Common myeloid progenitor, CD34-positive (primary cell): ENCODE measurements around the gene GRID1.

Experiments
- CTCF ChIA-PET: fragments of 350-600 bp; sonication (Branson Sonifier 250); formaldehyde crosslinking; loops from one replicate; lab custom pipeline; 2021; ENCODE audit warnings: antibody characterized with exemption; lab: Charles Lee
- POLR2A ChIA-PET: fragments of 350-600 bp; sonication (Branson Sonifier 250); formaldehyde crosslinking; loops from one replicate; lab custom pipeline; 2021; ENCODE audit warnings: antibody characterized with exemption; lab: Charles Lee
- DNase-seq, 3 donors: peaks; one replicate each; pipeline versions ENCODE4 v3.0.0 to v3.0.0-alpha.2; 2013
- H3K27ac ChIP-seq, 2 experiments: 1 replicate in 1 of 2; 2 replicates in 1 of 2; pipeline ENCODE4 v1.7.0; 2013; ENCODE audit warnings: inconsistent platforms in 2 of 2, low read length in 2 of 2, mild to moderate bottlenecking in 2 of 2, low read depth in 1 of 2, moderate library complexity in 1 of 2; ENCODE audit not compliant: severe bottlenecking in 2 of 2, insufficient read depth in 1 of 2, poor library complexity in 1 of 2
- H3K27me3 ChIP-seq, 5 experiments: replicated peaks in 2 of 5; 1 replicate in 3 of 5; 2 replicates in 2 of 5; pipeline versions ENCODE4 v1.6.1 to v1.7.0; 2013; ENCODE audit warnings: low read length in 4 of 5, mild to moderate bottlenecking in 2 of 5, moderate library complexity in 2 of 5, inconsistent platforms in 1 of 5; ENCODE audit not compliant: insufficient read depth in 5 of 5, control insufficient read depth in 4 of 5
- H3K36me3 ChIP-seq, 4 experiments: 1 replicate in 2 of 4; 2 replicates in 2 of 4; pipeline versions ENCODE4 v1.6.1 to v1.7.0; 2013; ENCODE audit warnings: low read length in 3 of 4, control low read depth in 1 of 4, mild to moderate bottlenecking in 1 of 4; ENCODE audit not compliant: control insufficient read depth in 4 of 4, insufficient read depth in 4 of 4
- H3K4me1 ChIP-seq, 4 experiments: 1 replicate in 3 of 4; 2 replicates in 1 of 4; pipeline versions ENCODE4 v1.6.1 to v1.7.1; 2013; ENCODE audit warnings: low read length in 3 of 4, mild to moderate bottlenecking in 3 of 4, control low read depth in 1 of 4, inconsistent platforms in 1 of 4, moderate library complexity in 1 of 4; ENCODE audit not compliant: control insufficient read depth in 4 of 4, insufficient read depth in 4 of 4; ENCODE audit errors: control extremely low read depth in 1 of 4
- H3K4me3 ChIP-seq, 7 experiments: 1 replicate in 4 of 7; 2 replicates in 3 of 7; pipeline versions ENCODE4 v1.5.1 to v1.7.0; 2013; ENCODE audit warnings: mild to moderate bottlenecking in 7 of 7, low read length in 6 of 7, moderate library complexity in 6 of 7, inconsistent platforms in 2 of 7, low read depth in 2 of 7, control low read depth in 1 of 7; ENCODE audit not compliant: insufficient read depth in 4 of 7, control insufficient read depth in 1 of 7; ENCODE audit errors: extremely low read depth in 1 of 7
- H3K9me3 ChIP-seq, 5 experiments: 1 replicate in 4 of 5; 2 replicates in 1 of 5; pipeline versions ENCODE4 v1.6.1 to v1.7.1; 2013; ENCODE audit warnings: low read length in 4 of 5, mild to moderate bottlenecking in 2 of 5, inconsistent platforms in 1 of 5, low read depth in 1 of 5, moderate library complexity in 1 of 5; ENCODE audit not compliant: control insufficient read depth in 4 of 5, insufficient read depth in 2 of 5; ENCODE audit errors: control extremely low read depth in 1 of 5
- WGBS: methylation state at CpG from one replicate; pipeline ENCODE4 v1.1.5; 2013; ENCODE audit not compliant: insufficient coverage; 5-methylcytosine and 5-hydroxymethylcytosine counted together

The GRID1 gene

DNA sequence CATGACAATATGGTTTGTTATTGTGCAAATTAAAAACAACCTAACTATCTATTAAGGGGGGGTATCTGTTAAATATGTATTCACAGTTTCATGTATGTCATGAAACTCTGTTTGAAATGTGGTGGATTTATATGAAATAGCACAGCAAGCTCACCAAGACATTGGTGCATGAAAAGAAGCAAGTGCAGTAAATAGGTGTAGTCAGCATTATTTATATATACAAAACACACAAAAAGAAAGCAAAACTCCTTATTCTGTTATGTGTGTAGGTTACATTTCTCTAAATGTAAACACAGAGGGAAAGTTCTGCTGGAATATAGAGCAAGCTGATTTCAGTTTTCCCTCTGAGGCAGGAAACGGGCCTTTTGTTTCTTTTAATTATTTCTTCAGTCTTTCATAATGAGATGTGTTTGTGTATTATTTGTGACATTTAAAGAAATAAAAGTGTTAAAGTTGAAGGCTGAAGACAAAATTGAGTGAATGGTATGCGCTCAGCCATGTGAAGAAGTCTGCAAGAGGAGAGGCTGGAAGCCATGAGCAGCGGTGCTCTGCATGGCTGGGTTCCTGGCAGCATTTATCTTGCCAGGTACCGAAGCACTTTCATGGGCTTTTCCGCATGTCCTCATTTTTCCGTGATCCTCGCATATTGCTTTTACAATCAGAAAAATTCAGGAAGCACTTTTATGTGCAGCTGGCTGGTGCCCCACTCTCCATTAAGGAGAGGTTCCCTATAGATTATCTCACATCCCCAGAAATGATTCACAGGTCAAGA is 38.5 kb downstream of the GRID1 start:
- 93% methylated on average over 7 of the region's 7 CpGs for WGBS
- ChIA-PET CTCF (no interaction called here), POLR2A (no interaction called here)
- Histone ChIP-seq H3K27ac (no peak overlapping the region), H3K27me3 (peaks cover 0 to 2% (median 1%) of the 10 kb centered on the region in 5 experiments), H3K4me3 (no peak overlapping the region), H3K4me1 (no peaks in the 10 kb centered on the region), H3K36me3 (no peaks in the 10 kb centered on the region), H3K9me3 (no peaks in the 10 kb centered on the region)
- no peak for DNase-seq

DNA sequence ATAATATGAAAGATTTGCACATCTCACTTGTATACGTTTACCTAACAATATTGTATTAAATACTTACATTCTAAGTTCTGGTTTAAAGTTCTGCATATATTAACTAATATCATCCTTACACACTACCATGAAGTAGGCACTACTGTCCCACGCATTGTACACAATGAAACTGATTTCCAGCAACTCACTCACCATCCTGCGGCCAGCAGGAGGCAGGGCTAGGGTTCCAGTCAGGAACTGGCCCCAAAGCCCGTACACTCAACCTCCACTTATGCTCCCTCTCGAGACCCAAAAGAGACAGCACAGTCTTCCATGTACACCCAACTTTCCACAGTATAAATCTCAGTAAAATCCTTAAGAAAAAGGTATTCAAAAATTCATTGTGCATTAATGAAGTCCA is 41.4 kb downstream of the GRID1 start:
- Histone ChIP-seq H3K27ac (no peak overlapping the region), H3K4me1 (no peaks in the 10 kb centered on the region), H3K27me3 (peaks cover 0 to 4% (median 2%) of the 10 kb centered on the region in 5 experiments), H3K36me3 (no peaks in the 10 kb centered on the region), H3K4me3 (no peak overlapping the region), H3K9me3 (no peaks in the 10 kb centered on the region)
- POLR2A ChIA-PET, result no interaction called here
- CTCF ChIA-PET, result no interaction called here
- 68% methylated on average over 3 of the region's 5 CpGs for WGBS
- no peak for DNase-seq

DNA sequence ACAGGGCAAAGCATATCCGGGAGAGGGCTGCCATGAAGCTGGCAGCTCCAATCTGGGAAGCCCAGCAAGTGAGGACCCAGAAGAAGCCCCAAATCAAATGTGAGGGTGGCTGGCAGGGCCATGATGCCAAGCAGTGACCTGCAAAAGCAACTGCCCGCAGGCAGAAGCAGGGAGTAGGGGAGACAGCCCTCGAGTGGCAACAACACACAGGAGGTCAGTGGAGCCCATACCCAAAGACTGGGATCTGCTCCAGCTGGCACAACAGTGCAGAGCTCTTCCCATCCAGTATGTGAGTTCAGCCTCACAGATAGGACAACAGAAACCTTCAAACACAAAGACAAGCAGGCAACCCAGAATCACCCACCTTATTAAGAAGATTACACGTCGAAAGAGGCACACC is 45.0 kb downstream of the GRID1 start:
- Histone ChIP-seq H3K27ac (no peak overlapping the region), H3K9me3 (no peaks in the 10 kb centered on the region), H3K36me3 (no peaks in the 10 kb centered on the region), H3K4me3 (no peak overlapping the region), H3K4me1 (peaks cover 0 to 4% (median 3%) of the 10 kb centered on the region in 4 experiments), H3K27me3 (peaks cover 0 to 4% (median 2%) of the 10 kb centered on the region in 5 experiments)
- DNase-seq, result no peak
- ChIA-PET CTCF (no interaction called here), POLR2A (no interaction called here)
- WGBS, result 89% methylated on average over 5 of the region's 5 CpGs

DNA sequence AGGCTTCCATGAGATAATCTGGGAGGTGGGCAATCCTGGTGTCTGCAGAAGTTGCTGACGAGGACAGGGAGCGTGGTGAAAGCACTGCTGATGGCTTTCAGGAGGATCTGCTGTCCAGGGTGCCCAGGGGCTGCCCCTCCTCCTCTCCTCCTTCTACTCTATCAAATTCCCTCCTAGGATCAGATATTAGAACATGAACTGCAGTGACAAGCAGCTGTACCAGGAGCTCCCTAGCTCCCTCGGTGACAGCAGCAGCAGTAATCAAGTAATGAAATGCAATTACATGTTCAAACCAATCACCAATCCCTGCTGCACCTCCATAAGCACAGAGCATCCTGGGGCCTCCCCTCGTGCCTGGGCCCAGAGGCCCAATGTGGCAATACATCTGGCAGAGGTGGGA is 46.9 kb downstream of the GRID1 start:
- no peak overlapping the region for H3K27ac ChIP-seq
- peaks cover 0 to 4% (median 3%) of the 10 kb centered on the region in 4 experiments for H3K4me1 ChIP-seq
- no peaks in the 10 kb centered on the region for H3K36me3 ChIP-seq
- peaks cover 0 to 4% (median 0%) of the 10 kb centered on the region in 5 experiments for H3K27me3 ChIP-seq
- 73% methylated on average over 2 of the region's 4 CpGs for WGBS
- CTCF ChIA-PET, result interaction anchor here (1.4 kb wide), 1 partner anchor 265 kb away, joined by 3 read pairs; no protein-coding TSS in a partner anchor
- DNase-seq, result no peak
- POLR2A ChIA-PET, result no interaction called here
- H3K4me3 ChIP-seq, result no peak overlapping the region
- no peaks in the 10 kb centered on the region for H3K9me3 ChIP-seq

DNA sequence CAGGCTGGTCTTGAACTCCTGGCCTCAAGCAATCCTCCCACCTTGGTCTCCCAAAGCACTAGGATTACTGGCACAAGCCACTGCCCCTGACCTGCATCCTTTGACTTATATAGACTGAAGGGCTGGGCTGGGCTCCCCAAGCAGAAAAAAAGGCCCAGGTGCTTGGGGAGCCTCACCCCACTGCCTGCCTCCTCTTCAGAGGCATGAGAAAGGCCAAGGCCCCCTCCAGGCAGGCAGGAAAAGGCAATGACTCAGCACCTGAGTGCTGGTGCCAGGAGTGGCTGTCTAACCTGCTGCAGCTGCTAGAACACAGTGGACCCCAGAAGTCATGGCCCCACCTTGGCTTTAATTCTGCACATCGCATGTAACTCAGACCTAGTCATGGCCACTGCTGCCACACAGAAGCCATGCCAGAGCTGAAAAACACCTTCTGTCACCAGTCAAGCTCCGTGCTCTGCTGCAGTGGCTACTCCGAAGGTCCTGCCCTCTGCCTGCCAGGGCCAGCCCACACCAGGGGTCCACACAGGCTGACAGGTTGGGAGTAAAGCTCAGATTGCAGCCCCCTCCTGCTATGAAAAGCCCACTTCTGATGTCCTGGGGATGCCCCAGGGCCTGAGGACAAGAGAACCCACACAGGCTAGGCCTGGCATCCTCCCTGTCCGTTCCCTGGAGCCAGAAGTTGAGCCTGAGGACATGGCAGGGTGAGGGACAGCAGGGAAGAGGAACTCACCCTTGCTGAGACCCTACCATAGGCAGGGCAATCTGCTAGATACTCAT is 48.5 kb downstream of the GRID1 start:
- peak; percentile 5 to 29 (median 23) for DNase-seq
- no peaks in the 10 kb centered on the region for H3K9me3 ChIP-seq
- no peaks in the 10 kb centered on the region for H3K36me3 ChIP-seq
- ChIA-PET CTCF (no interaction called here), POLR2A (no interaction called here)
- peaks cover 0 to 4% (median 3%) of the 10 kb centered on the region in 4 experiments for H3K4me1 ChIP-seq
- H3K4me3 ChIP-seq, result no peak overlapping the region
- H3K27ac ChIP-seq, result no peak overlapping the region
- WGBS, result 78% methylated on average over 3 of the region's 4 CpGs
- peaks cover 0 to 3% (median 0%) of the 10 kb centered on the region in 5 experiments for H3K27me3 ChIP-seq

- WGBS, result 84% methylated on average over 2 of the region's 5 CpGs
- DNase-seq, result no peak
- ChIA-PET CTCF (interaction anchor here (1.1 kb wide), 1 partner anchor 30 kb away, joined by 3 read pairs; no protein-coding TSS in a partner anchor), POLR2A (no interaction called here)
- Histone ChIP-seq H3K4me1 (peaks cover 0 to 4% (median 3%) of the 10 kb centered on the region in 4 experiments), H3K4me3 (no peak overlapping the region), H3K27ac (no peak overlapping the region), H3K36me3 (no peaks in the 10 kb centered on the region), H3K9me3 (no peaks in the 10 kb centered on the region), H3K27me3 (peaks cover 0 to 5% (median 0%) of the 10 kb centered on the region in 5 experiments)
Measured at GRCh38 chr10:86316990-86317389, 49.6 kb downstream of the GRID1 start.
